H1 (cell line): ENCODE measurements around the gene LIPG. TPM values are rescaled to one million over a fixed set of nuclear protein-coding genes. Genes with fewer than 3 reads are reported as not detected.

Experiments
- CTCF ChIA-PET: fragments of 300-600 bp; sonication (Branson Sonifier 250); formaldehyde crosslinking; loops from one replicate; lab custom pipeline; 2021; ENCODE audit not compliant: partially characterized antibody; lab: Charles Lee
- POLR2A ChIA-PET: fragments of 300-600 bp; sonication (Branson Sonifier 250); formaldehyde crosslinking; loops from one replicate; lab custom pipeline; 2021; ENCODE audit warnings: inconsistent platforms; ENCODE audit not compliant: partially characterized antibody; lab: Charles Lee
- DNase-seq, 2 experiments: peaks; one replicate each; pipeline versions ENCODE4 v3.0.0 to v3.0.0-alpha.2; 2010 to 2022; ENCODE audit warnings: low spot score in 2 of 2, low read depth in 1 of 2, mixed read lengths in 1 of 2
- FAIRE-seq: peaks from 2 replicates; lab custom pipeline; 2011; peaks lifted over from hg19 to GRCh38; lab: Jason Lieb, UNC
- H2AFZ ChIP-seq: 2 replicates; pipeline ENCODE4 v1.8.1; 2012; ENCODE audit warnings: low read length, inconsistent platforms
- H2AK5ac ChIP-seq: 2 replicates; pipeline ENCODE4 v1.6.1; 2013; ENCODE audit warnings: low read depth, low read length
- H2BK120ac ChIP-seq: replicated peaks from 2 replicates; pipeline ENCODE3; 2013; ENCODE audit warnings: low read depth, low read length, inconsistent platforms
- H2BK12ac ChIP-seq: 2 replicates; pipeline ENCODE4 v1.6.1; 2013; ENCODE audit warnings: low read depth, low read length
- H2BK15ac ChIP-seq: 2 replicates; pipeline ENCODE4 v1.6.1; 2013; ENCODE audit warnings: low read length
- H2BK20ac ChIP-seq: 2 replicates; pipeline ENCODE4 v1.6.1; 2013; ENCODE audit warnings: low read length
- H2BK5ac ChIP-seq: 2 replicates; pipeline ENCODE4 v1.6.1; 2013; ENCODE audit warnings: low read depth, low read length
- H3K14ac ChIP-seq: 2 replicates; pipeline ENCODE4 v1.6.1; 2013; ENCODE audit warnings: inconsistent platforms; ENCODE audit not compliant: insufficient read length
- H3K18ac ChIP-seq: 2 replicates; pipeline ENCODE4 v1.6.1; 2013; ENCODE audit warnings: low read length; ENCODE audit errors: extremely low read depth
- H3K23ac ChIP-seq: 2 replicates; pipeline ENCODE4 v1.6.1; 2013; ENCODE audit warnings: inconsistent platforms; ENCODE audit not compliant: insufficient read length
- H3K23me2 ChIP-seq: 2 replicates; pipeline ENCODE4 v1.6.1; 2013; ENCODE audit warnings: low read depth, low read length
- H3K27ac ChIP-seq: 2 replicates; pipeline ENCODE4 v1.6.1; 2011; ENCODE audit warnings: low read depth, low read length, inconsistent platforms
- H3K27me3 ChIP-seq, 4 experiments: replicated peaks in 1 of 4; 1 replicate in 1 of 4; 2 replicates in 3 of 4; pipeline versions ENCODE4 v1.6.1 to v1.8.1; 2011 to 2013; ENCODE audit warnings: low read length in 3 of 4, mild to moderate bottlenecking in 3 of 4, inconsistent platforms in 2 of 4, mixed read lengths in 2 of 4, moderate library complexity in 1 of 4; ENCODE audit not compliant: control insufficient read depth in 3 of 4, insufficient read depth in 3 of 4; ENCODE audit errors: extremely low read depth in 1 of 4
- H3K36me3 ChIP-seq, 4 experiments: 2 replicates each; pipeline versions ENCODE4 v1.6.1 to v1.8.1; 2011 to 2013; ENCODE audit warnings: mild to moderate bottlenecking in 4 of 4, low read length in 3 of 4, moderate library complexity in 2 of 4, control low read depth in 1 of 4, inconsistent platforms in 1 of 4; ENCODE audit not compliant: insufficient read depth in 4 of 4, control insufficient read depth in 2 of 4
- H3K4ac ChIP-seq: replicated peaks from 2 replicates; pipeline ENCODE3; 2013; ENCODE audit warnings: low read length, low read depth, mixed read lengths, inconsistent platforms; ENCODE audit not compliant: insufficient read length
- H3K4me1 ChIP-seq, 4 experiments: replicated peaks in 1 of 4; 1 replicate in 1 of 4; 2 replicates in 3 of 4; pipeline versions ENCODE4 v1.6.1 to v1.8.1; 2011 to 2013; ENCODE audit warnings: low read length in 3 of 4, inconsistent platforms in 2 of 4, mixed read lengths in 1 of 4; ENCODE audit not compliant: insufficient read depth in 4 of 4, control insufficient read depth in 3 of 4
- H3K4me2 ChIP-seq, 2 experiments: 2 replicates each; pipeline versions ENCODE4 v1.6.1 to v1.8.1; 2011 to 2013; ENCODE audit warnings: low read depth in 2 of 2, low read length in 2 of 2, control low read depth in 1 of 2, inconsistent platforms in 1 of 2, mild to moderate bottlenecking in 1 of 2; ENCODE audit not compliant: insufficient read depth in 1 of 2
- H3K4me3 ChIP-seq, 4 experiments: fragments of 200-600, 300-600 bp in 1 of 4; sonication (generic), shearing (Covaris generic), sonication (Bioruptor Twin) in 1 of 4; 2 replicates each; pipeline versions ENCODE4 v1.5.1 to v1.8.1; 2011 to 2016; ENCODE audit warnings: low read length in 4 of 4, low read depth in 3 of 4, control low read depth in 2 of 4, inconsistent platforms in 2 of 4, mild to moderate bottlenecking in 2 of 4, mixed read lengths in 1 of 4, moderate library complexity in 1 of 4; ENCODE audit not compliant: insufficient read depth in 2 of 4; ENCODE audit errors: extremely low read depth in 1 of 4
- H3K56ac ChIP-seq: replicated peaks from 2 replicates; pipeline ENCODE3; 2013; ENCODE audit warnings: low read depth, mild to moderate bottlenecking, mixed read lengths, low read length, inconsistent platforms; ENCODE audit not compliant: insufficient read length
- H3K79me1 ChIP-seq: 2 replicates; pipeline ENCODE4 v1.6.1; 2013; ENCODE audit warnings: low read depth, low read length, control low read depth
- H3K79me2 ChIP-seq, 2 experiments: 2 replicates each; pipeline versions ENCODE4 v1.6.1 to v1.8.1; 2012 to 2013; ENCODE audit warnings: low read length in 2 of 2, mild to moderate bottlenecking in 2 of 2, inconsistent platforms in 1 of 2; ENCODE audit not compliant: insufficient read depth in 2 of 2, control insufficient read depth in 1 of 2
- H3K9ac ChIP-seq, 4 experiments: replicated peaks in 1 of 4; 1 replicate in 1 of 4; 2 replicates in 3 of 4; pipeline versions ENCODE4 v1.6.1 to v1.8.1; 2011 to 2013; ENCODE audit warnings: low read depth in 3 of 4, low read length in 3 of 4, control low read depth in 2 of 4, mild to moderate bottlenecking in 2 of 4, moderate library complexity in 2 of 4, inconsistent platforms in 1 of 4; ENCODE audit errors: extremely low read depth in 1 of 4
- H3K9me3 ChIP-seq, 2 experiments: 2 replicates each; pipeline versions ENCODE4 v1.6.1 to v1.8.1; 2012 to 2013; ENCODE audit warnings: mild to moderate bottlenecking in 2 of 2, moderate library complexity in 2 of 2, control low read depth in 1 of 2, inconsistent platforms in 1 of 2, low read depth in 1 of 2, low read length in 1 of 2, mixed read lengths in 1 of 2; ENCODE audit not compliant: insufficient read depth in 2 of 2
- H4K20me1 ChIP-seq, 2 experiments: replicated peaks in 1 of 2; 2 replicates each; pipeline versions ENCODE3 to v1.8.1; 2011 to 2013; ENCODE audit warnings: inconsistent platforms in 2 of 2, low read length in 2 of 2, mild to moderate bottlenecking in 1 of 2; ENCODE audit not compliant: insufficient read depth in 2 of 2, control insufficient read depth in 1 of 2
- H4K5ac ChIP-seq: 2 replicates; pipeline ENCODE4 v1.6.1; 2013; ENCODE audit warnings: low read length, low read depth, mixed read lengths, inconsistent platforms; ENCODE audit not compliant: insufficient read length
- H4K8ac ChIP-seq: 2 replicates; pipeline ENCODE4 v1.8.0; 2013; ENCODE audit warnings: mild to moderate bottlenecking, moderate library complexity, low read length, inconsistent platforms; ENCODE audit not compliant: insufficient read depth; ENCODE audit errors: extremely low read depth
- H4K91ac ChIP-seq: replicated peaks from 2 replicates; pipeline ENCODE3; 2013; ENCODE audit warnings: low read length, mixed read lengths, inconsistent platforms; ENCODE audit not compliant: insufficient read length
- CEBPB ChIP-seq: IDR thresholded peaks from 2 replicates; pipeline ENCODE4 v1.6.1; 2012; ENCODE audit warnings: low read depth, low read length
- E2F6 ChIP-seq: IDR thresholded peaks from 2 replicates; pipeline ENCODE4 v1.6.1; 2012; ENCODE audit warnings: inconsistent platforms
- EP300 ChIP-seq, 2 experiments: IDR thresholded peaks; 1 replicate in 1 of 2; 2 replicates in 1 of 2; pipeline ENCODE4 v1.6.1; 2011 to 2012; ENCODE audit warnings: low read depth in 2 of 2, low read length in 2 of 2, mild to moderate bottlenecking in 2 of 2, borderline replicate concordance in 1 of 2, inconsistent platforms in 1 of 2, moderate library complexity in 1 of 2
- EZH2 ChIP-seq: fragments of 200-600 bp; sonication (generic); IDR thresholded peaks from 2 replicates; pipeline ENCODE4 v1.7.1; 2012; ENCODE audit warnings: low read depth, mild to moderate bottlenecking, moderate library complexity, low read length, inconsistent platforms; ENCODE audit not compliant: severe bottlenecking
- GABPA ChIP-seq: IDR thresholded peaks from 2 replicates; pipeline ENCODE4 v1.6.1; 2011; ENCODE audit warnings: mild to moderate bottlenecking, low read length, moderate library complexity, borderline replicate concordance; ENCODE audit not compliant: insufficient read depth
- HDAC2 ChIP-seq, 2 experiments: fragments of 300-600 bp in 1 of 2; sonication (generic) in 1 of 2; IDR thresholded peaks; 2 replicates each; pipeline ENCODE4 v1.6.1; 2011 to 2012; ENCODE audit warnings: low read depth in 2 of 2, low read length in 2 of 2, mild to moderate bottlenecking in 2 of 2, moderate library complexity in 2 of 2, borderline replicate concordance in 1 of 2, inconsistent platforms in 1 of 2
- JUN ChIP-seq: IDR thresholded peaks from 2 replicates; pipeline ENCODE4 v1.6.1; 2011; ENCODE audit warnings: low read depth, mild to moderate bottlenecking, improper control_type of control experiment, low read length
- MAFK ChIP-seq: IDR thresholded peaks from 2 replicates; pipeline ENCODE4 v1.6.1; 2012; ENCODE audit warnings: low read depth, mild to moderate bottlenecking, improper control_type of control experiment, low read length
- RBBP5 ChIP-seq: IDR thresholded peaks from 2 replicates; pipeline ENCODE4 v1.7.1; 2012; ENCODE audit warnings: low read depth, mild to moderate bottlenecking, inconsistent platforms, low read length, moderate library complexity, borderline replicate concordance
- SIX5 ChIP-seq: IDR thresholded peaks from 2 replicates; pipeline ENCODE4 v1.6.1; 2011; ENCODE audit warnings: mild to moderate bottlenecking, low read depth, low read length
- SP1 ChIP-seq: IDR thresholded peaks from 2 replicates; pipeline ENCODE4 v1.6.1; 2011; ENCODE audit warnings: low read depth, low read length
- SP2 ChIP-seq: IDR thresholded peaks from 2 replicates; pipeline ENCODE4 v1.6.1; 2012; ENCODE audit warnings: mild to moderate bottlenecking, low read length, inconsistent platforms
- SUZ12 ChIP-seq: fragments of 200-600 bp; sonication (generic); IDR thresholded peaks from 2 replicates; pipeline ENCODE4 v1.6.1; 2012; ENCODE audit warnings: mild to moderate bottlenecking, inconsistent platforms, low read length, moderate library complexity, mixed read lengths
- WGBS, 2 experiments: shearing (Covaris generic) in 1 of 2; methylation state at CpG; one replicate each; pipeline versions ENCODE4 v1.1.6 to v1.1.7; 2013 to 2015; ENCODE audit warnings: low lambda C conversion rate in 2 of 2, mixed read lengths in 2 of 2, inconsistent platforms in 1 of 2, low coverage in 1 of 2, missing lambda C conversion rate in 1 of 2; ENCODE audit not compliant: insufficient replicate concordance in 2 of 2, insufficient coverage in 1 of 2, insufficient read length in 1 of 2; ENCODE audit errors: extremely low coverage in 1 of 2, missing lambda C conversion rate in 1 of 2; 5-methylcytosine and 5-hydroxymethylcytosine counted together
- polyA plus RNA-seq, 7 experiments: library from polyadenylated mRNA; depleted of rRNA in 3 of 7; stranded (reverse) in 5 of 7; unstranded in 2 of 7; fragments of >200 nt in 5 of 7; fragments of 200-250 nt in 2 of 7; gene quantifications; 1 replicate in 5 of 7; 2 replicates in 1 of 7; 4 replicates in 1 of 7; pipeline versions ENCODE4 v1.2.1 to v1.2.3, GENCODE V29; 2011 to 2013; ENCODE audit warnings: missing spikeins in 2 of 7, mixed read lengths in 2 of 7
- total RNA-seq: library from RNA; stranded (reverse); fragmentation: NEBNext Ultra II Directional; extraction: Animal tissue kit (Norgen Biotek cat#: 25700); gene quantifications from 2 replicates; pipeline ENCODE4 v1.2.1, GENCODE V29; 2021

Gene LIPG
- total and polyA plus RNA-seq, 2 of the 8 experiments (the other 6 are each of a cell fraction or from before 2014, with no cell fraction given) = 9.2 to 9.8 TPM

- Histone ChIP-seq H4K5ac (no peak overlapping the region), H2BK12ac (no peak overlapping the region), H3K4me1 (peaks cover 0 to 7% (median 0%) of the 10 kb centered on the region in 4 experiments; a peak in 2 of 7 replicates), H3K9ac (no peak overlapping the region), H3K4me3 (no peak overlapping the region), H3K79me1 (no peaks in the 10 kb centered on the region), H4K8ac (no peak overlapping the region), H3K9me3 (peaks cover 0 to 3% of the 10 kb centered on the region in 2 experiments; a peak in 2 of 4 replicates), H3K14ac (no peak overlapping the region), H3K27me3 (no peaks in the 10 kb centered on the region), H2AK5ac (no peak overlapping the region), H2BK120ac (no peak overlapping the region), H2BK20ac (no peak overlapping the region), H3K56ac (no peak overlapping the region), H3K4ac (no peak overlapping the region), H3K79me2 (no peaks in the 10 kb centered on the region), H3K4me2 (no peak overlapping the region), H4K91ac (no peak overlapping the region), H3K23ac (no peak overlapping the region), H2AFZ (no peak overlapping the region), H3K23me2 (no peaks in the 10 kb centered on the region), H3K36me3 (no peaks in the 10 kb centered on the region), H2BK5ac (no peak overlapping the region), H3K27ac (no peak overlapping the region), H2BK15ac (no peak overlapping the region; the same call in 1 of the 2 replicates), H4K20me1 (no peaks in the 10 kb centered on the region), H3K18ac (no peak overlapping the region)
- ChIA-PET POLR2A (interaction anchor here (1.3 kb wide), 1 partner anchor 11 kb away, joined by 5 read pairs; no protein-coding TSS in a partner anchor), CTCF (interaction anchor here (1.1 kb wide), 1 partner anchor 11 kb away, joined by 5 read pairs; no protein-coding TSS in a partner anchor)
- WGBS, 2 experiments = 85% methylated on average over 4 of the region's 4 CpGs; no CpG with 5 or more reads in 1 of the 2 experiments
- no peak for FAIRE-seq
- no peak for DNase-seq
- TF ChIP-seq RBBP5 (no peak), EP300 (IDR thresholded peaks at IDR 0.05; ENCODE audit: borderline replicate concordance in 1 of 2, low read depth in 2 of 2, low read length in 2 of 2) (no peak), SIX5 (no peak), HDAC2 (IDR thresholded peaks at IDR 0.05; ENCODE audit: borderline replicate concordance in 1 of 2, low read depth in 2 of 2, low read length in 2 of 2) (no peak), CEBPB (no peak), MAFK (no peak), SP1 (no peak), EZH2 (no peak), E2F6 (no peak), GABPA (no peak), JUN (no peak), SUZ12 (no peak), SP2 (no peak)
Observed at GRCh38 chr18:49601211-49601610, 39.4 kb downstream of the LIPG start.
